ENCODE results near the gene C19orf25. TPM values are rescaled to one million over a fixed set of nuclear protein-coding genes. Genes with fewer than 3 reads are reported as not detected.
A peak's percentile ranks its signal among the peaks of the same experiment; 100 is the strongest.
"Not testable (repeated sequence)": the region's sequence is repeated elsewhere in the genome, so short reads cannot be mapped to it uniquely, and the experiment has no call there.

C19orf25 gene
- total RNA-seq, 6 experiments from 2014 or later: 12.2 to 32.7 (median 15.3) TPM

- TF ChIP-seq CTCF (IDR thresholded peaks at IDR 0.05) (no peak), POLR2A (IDR thresholded peaks at IDR 0.05) (no peak)
- H3K4me3 ChIP-seq: no peak overlapping the region
- no peaks in the 10 kb centered on the region for H3K9me3 ChIP-seq
- DNase-seq (no peak), ATAC-seq (no peak)
- no peaks in the 10 kb centered on the region for H3K27me3 ChIP-seq
- no peaks in the 10 kb centered on the region for H3K36me3 ChIP-seq
- intact Hi-C loops (cut with DNase I): loop anchor here in 1 of 2 donors (10.0 kb wide), 1 partner anchor 219 kb away; the partner anchor contains the start of gene EFNA2
- H3K4me1 ChIP-seq: peaks cover 0 to 12% (median 5%) of the 10 kb centered on the region in 4 donors
- no peak overlapping the region for H3K27ac ChIP-seq
- WGBS (ENCODE audit: insufficient coverage, low coverage, low lambda C conversion rate, missing lambda C conversion rate): 48% methylated on average over 12 of the region's 23 CpGs
Measured at GRCh38 chr19:1503925-1504773, 25.1 kb upstream of the C19orf25 start.

- Histone ChIP-seq H3K36me3 (no peaks in the 10 kb centered on the region), H3K9me3 (no peaks in the 10 kb centered on the region), H3K27me3 (no peaks in the 10 kb centered on the region), H3K27ac (no peak overlapping the region), H3K4me3 (no peak overlapping the region), H3K4me1 (peaks cover 0 to 12% (median 5%) of the 10 kb centered on the region in 4 donors)
- DNase-seq (no peak), ATAC-seq (peak in 1 of 4 donors; percentile 5)
- 43% methylated on average over 15 of the region's 49 CpGs for WGBS (ENCODE audit: insufficient coverage, low coverage, low lambda C conversion rate, missing lambda C conversion rate)
- intact Hi-C loops (cut with DNase I): loop anchor here in 1 of 2 donors (10.0 kb wide), 1 partner anchor 219 kb away; the partner anchor contains the start of gene EFNA2
- TF ChIP-seq CTCF (IDR thresholded peaks at IDR 0.05) (peak; percentile 56 to 78 (median 70)), POLR2A (IDR thresholded peaks at IDR 0.05) (no peak)
Measured at GRCh38 chr19:1503089-1503924, 24.3 kb upstream of the C19orf25 start.

GRCh38 chr19:1502433-1503088, 23.5 kb upstream of the C19orf25 start:
- peaks cover 0 to 16% (median 8%) of the 10 kb centered on the region in 4 donors for H3K4me1 ChIP-seq

DNA sequence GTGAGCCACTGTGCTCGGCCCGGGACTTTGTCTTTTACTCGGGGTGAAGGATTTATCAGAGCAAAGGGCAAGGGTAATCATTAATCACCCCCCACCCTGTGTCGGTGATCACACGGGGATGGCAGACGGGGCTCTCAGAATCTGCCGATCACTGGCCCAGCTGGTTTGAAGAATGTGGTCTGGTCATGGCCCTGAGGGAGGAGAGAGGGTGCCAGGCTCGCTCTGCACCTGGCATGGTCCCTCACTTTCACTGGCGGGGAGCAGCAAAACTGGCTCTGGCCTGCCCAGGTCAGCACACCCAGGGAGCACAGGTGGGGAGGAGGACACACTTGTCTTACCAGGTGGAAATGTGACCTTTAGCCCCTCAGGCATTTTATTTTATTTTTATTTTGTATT, 22.2 kb upstream of the C19orf25 start:
- Histone ChIP-seq H3K4me3 (no peak overlapping the region), H3K27me3 (no peaks in the 10 kb centered on the region), H3K36me3 (no peaks in the 10 kb centered on the region), H3K9me3 (no peaks in the 10 kb centered on the region), H3K4me1 (peaks cover 0 to 13% (median 6%) of the 10 kb centered on the region in 4 donors), H3K27ac (peak overlapping the region in 2 of 3 donors; percentile 54 to 56)
- ATAC-seq (peak; percentile 86 to 91 (median 88)), DNase-seq (peak; percentile 57 to 88 (median 85))
- 17% methylated on average over 6 of the region's 9 CpGs for WGBS (ENCODE audit: insufficient coverage, low coverage, low lambda C conversion rate, missing lambda C conversion rate)
- intact Hi-C loops (cut with DNase I): loop anchor here in 1 of 2 donors (10.0 kb wide), 1 partner anchor 216 kb away; the partner anchor contains the start of gene EFNA2
- no peak for TF ChIP-seq CTCF (IDR thresholded peaks at IDR 0.05)
- peak; percentile 53 for TF ChIP-seq POLR2A (IDR thresholded peaks at IDR 0.05)

More at GRCh38 chr19:1502433-1503088, 23.5 kb upstream of the C19orf25 start:
- no peak overlapping the region for H3K4me3 ChIP-seq
- H3K9me3 ChIP-seq: no peaks in the 10 kb centered on the region
- no peak for ATAC-seq
- no peaks in the 10 kb centered on the region for H3K27me3 ChIP-seq
- intact Hi-C loops (cut with DNase I): loop anchor here in 1 of 2 donors (10.0 kb wide), 1 partner anchor 218 kb away; the partner anchor contains the start of gene EFNA2
- WGBS (ENCODE audit: insufficient coverage, low coverage, low lambda C conversion rate, missing lambda C conversion rate): 70% methylated on average over 14 of the region's 14 CpGs
- H3K36me3 ChIP-seq: no peaks in the 10 kb centered on the region
- DNase-seq: no peak
- TF ChIP-seq POLR2A (IDR thresholded peaks at IDR 0.05): no peak
- no peak overlapping the region for H3K27ac ChIP-seq

- H3K27me3 ChIP-seq; H3K4me3 ChIP-seq; H3K9me3 ChIP-seq; ATAC-seq; DNase-seq; intact Hi-C loops (cut with DNase I); H3K27ac ChIP-seq; H3K36me3 ChIP-seq: not testable (repeated sequence)
- WGBS (ENCODE audit: insufficient coverage, low coverage, low lambda C conversion rate, missing lambda C conversion rate): no CpG with 5 or more reads among the region's 34 CpGs
- H3K4me1 ChIP-seq: peaks cover 0 to 13% (median 6%) of the 10 kb centered on the region in 4 donors
Measured at GRCh38 chr19:1499231-1499630, 20.2 kb upstream of the C19orf25 start.

Measured in right lobe of liver (tissue), 6 donors.